ENCODE results near the gene TBC1D24.
A peak's percentile ranks its signal among the peaks of the same experiment; 100 is the strongest.

Gene TBC1D24

GRCh38 chr16:2427526-2427925, 47.4 kb upstream of the TBC1D24 start:
- no peaks in the 10 kb centered on the region for H3K27me3 ChIP-seq (ENCODE audit: insufficient read depth, low read length, poor library complexity)
- H4K20me1 ChIP-seq (ENCODE audit: insufficient read depth, low read length), result peaks cover 22% of the 10 kb centered on the region
- no peak overlapping the region for H2AFZ ChIP-seq (ENCODE audit: low read depth, low read length)
- no peak for ATAC-seq (ENCODE audit: insufficient read depth, low read depth)
- peaks cover 35% of the 10 kb centered on the region for H3K79me2 ChIP-seq (ENCODE audit: insufficient read depth, low read length)
- no peaks in the 10 kb centered on the region for H3K9me3 ChIP-seq (ENCODE audit: insufficient read depth, low read length, severe bottlenecking)
- no peak overlapping the region for H3K4me2 ChIP-seq (ENCODE audit: insufficient read depth, low read length)
- peaks cover 24% of the 10 kb centered on the region for H3K36me3 ChIP-seq (ENCODE audit: insufficient read depth, low read length)
- no peak overlapping the region; the same call in 1 of the 2 replicates for H3K27ac ChIP-seq (ENCODE audit: low read length)
- peak overlapping the region; percentile 97 for H3K9ac ChIP-seq (ENCODE audit: low read depth, low read length)
- H3K4me3 ChIP-seq (ENCODE audit: low read depth in 1 of 2, low read length in 2 of 2), result no peak overlapping the region
- DNase-seq, result no peak
- TF ChIP-seq EZH2 (IDR thresholded peaks at IDR 0.05; ENCODE audit: borderline replicate concordance, low read depth, low read length, severe bottlenecking), result no peak
- peaks cover 41% of the 10 kb centered on the region for H3K4me1 ChIP-seq (ENCODE audit: insufficient read depth, low read length)

GRCh38 chr16:2428051-2428783, 46.7 kb upstream of the TBC1D24 start:
- ATAC-seq (ENCODE audit: insufficient read depth, low read depth) (no peak), DNase-seq (no peak)
- H4K20me1 ChIP-seq (ENCODE audit: insufficient read depth, low read length), result peaks cover 29% of the 10 kb centered on the region
- H3K4me2 ChIP-seq (ENCODE audit: insufficient read depth, low read length), result peak overlapping the region; percentile 93
- no peak for TF ChIP-seq EZH2 (IDR thresholded peaks at IDR 0.05; ENCODE audit: borderline replicate concordance, low read depth, low read length, severe bottlenecking)
- H3K27me3 ChIP-seq (ENCODE audit: insufficient read depth, low read length, poor library complexity), result no peaks in the 10 kb centered on the region
- H2AFZ ChIP-seq (ENCODE audit: low read depth, low read length), result peak overlapping the region; percentile 95
- H3K4me3 ChIP-seq (ENCODE audit: low read depth in 1 of 2, low read length in 2 of 2), result peak overlapping the region; percentile 32 to 63; a peak in 3 of 4 replicates
- H3K9me3 ChIP-seq (ENCODE audit: insufficient read depth, low read length, severe bottlenecking), result no peaks in the 10 kb centered on the region
- H3K4me1 ChIP-seq (ENCODE audit: insufficient read depth, low read length), result peaks cover 48% of the 10 kb centered on the region
- peaks cover 41% of the 10 kb centered on the region for H3K79me2 ChIP-seq (ENCODE audit: insufficient read depth, low read length)
- H3K9ac ChIP-seq (ENCODE audit: low read depth, low read length), result peak overlapping the region; percentile 97
- H3K27ac ChIP-seq (ENCODE audit: low read length), result peak overlapping the region; percentile 83
- peaks cover 31% of the 10 kb centered on the region for H3K36me3 ChIP-seq (ENCODE audit: insufficient read depth, low read length)

- H4K20me1 ChIP-seq (ENCODE audit: insufficient read depth, low read length), result peaks cover 31% of the 10 kb centered on the region
- peak overlapping the region; percentile 97 for H3K9ac ChIP-seq (ENCODE audit: low read depth, low read length)
- no peak for DNase-seq
- H3K79me2 ChIP-seq (ENCODE audit: insufficient read depth, low read length), result peaks cover 46% of the 10 kb centered on the region
- H3K4me2 ChIP-seq (ENCODE audit: insufficient read depth, low read length), result peak overlapping the region; percentile 93
- H2AFZ ChIP-seq (ENCODE audit: low read depth, low read length), result peak overlapping the region; percentile 95
- peak overlapping the region; percentile 32 to 63; a peak in 3 of 4 replicates for H3K4me3 ChIP-seq (ENCODE audit: low read depth in 1 of 2, low read length in 2 of 2)
- TF ChIP-seq EZH2 (IDR thresholded peaks at IDR 0.05; ENCODE audit: borderline replicate concordance, low read depth, low read length, severe bottlenecking) (no peak), CTCF (IDR thresholded peaks at IDR 0.05; ENCODE audit: borderline replicate concordance, extremely low read depth, low read length, poor library complexity, severe bottlenecking) (no peak)
- ATAC-seq (ENCODE audit: insufficient read depth, low read depth), result peak; percentile 56; the same call in 2 of the 3 replicates
- peaks cover 48% of the 10 kb centered on the region for H3K4me1 ChIP-seq (ENCODE audit: insufficient read depth, low read length)
- peaks cover 36% of the 10 kb centered on the region for H3K36me3 ChIP-seq (ENCODE audit: insufficient read depth, low read length)
- H3K27ac ChIP-seq (ENCODE audit: low read length), result peak overlapping the region; percentile 83
- H3K9me3 ChIP-seq (ENCODE audit: insufficient read depth, low read length, severe bottlenecking), result no peaks in the 10 kb centered on the region
- H3K27me3 ChIP-seq (ENCODE audit: insufficient read depth, low read length, poor library complexity), result no peaks in the 10 kb centered on the region
Measured at GRCh38 chr16:2428784-2429033, 46.2 kb upstream of the TBC1D24 start.

GRCh38 chr16:2429034-2429770, 45.7 kb upstream of the TBC1D24 start, which contains the start of gene CCNF:
Gene CCNF, plus strand, starts transcription at chr16:2429447. Its CDS starts 35 bp downstream, at chr16:2429482.
- ATAC-seq (ENCODE audit: insufficient read depth, low read depth), result peak; percentile 93
- H3K79me2 ChIP-seq (ENCODE audit: insufficient read depth, low read length), result peaks cover 50% of the 10 kb centered on the region
- H3K4me1 ChIP-seq (ENCODE audit: insufficient read depth, low read length), result peaks cover 48% of the 10 kb centered on the region
- H3K4me3 ChIP-seq (ENCODE audit: low read depth in 1 of 2, low read length in 2 of 2), result peak within 1 kb of the TSS; percentile 66 to 78
- TF ChIP-seq CTCF (IDR thresholded peaks at IDR 0.05; ENCODE audit: borderline replicate concordance, extremely low read depth, low read length, poor library complexity, severe bottlenecking) (peak; percentile 6), EZH2 (IDR thresholded peaks at IDR 0.05; ENCODE audit: borderline replicate concordance, low read depth, low read length, severe bottlenecking) (no peak)
- H3K27ac ChIP-seq (ENCODE audit: low read length), result peak within 1 kb of the TSS; percentile 88
- peak within 1 kb of the TSS; percentile 93 for H3K4me2 ChIP-seq (ENCODE audit: insufficient read depth, low read length)
- H2AFZ ChIP-seq (ENCODE audit: low read depth, low read length), result peak within 1 kb of the TSS; percentile 95
- H3K36me3 ChIP-seq (ENCODE audit: insufficient read depth, low read length), result peaks cover 40% of the 10 kb centered on the region
- no peaks in the 10 kb centered on the region for H3K9me3 ChIP-seq (ENCODE audit: insufficient read depth, low read length, severe bottlenecking)
- peak within 1 kb of the TSS; percentile 97 for H3K9ac ChIP-seq (ENCODE audit: low read depth, low read length)
- no peaks in the 10 kb centered on the region for H3K27me3 ChIP-seq (ENCODE audit: insufficient read depth, low read length, poor library complexity)
- H4K20me1 ChIP-seq (ENCODE audit: insufficient read depth, low read length), result peaks cover 33% of the 10 kb centered on the region
- DNase-seq, result peak; percentile 99

Data from DND-41 (cell line).